Right lobe of liver (tissue), 6 donors: ENCODE measurements around the gene MYO1H. TPM values are rescaled to one million over a fixed set of nuclear protein-coding genes. Genes with fewer than 3 reads are reported as not detected.

Experiments
- ATAC-seq, 4 donors: fragments of 200-7000 bp; cut with Tn5 transposase; one replicate each; pipeline ENCODE4 v1.9.1; 2020; ENCODE audit warnings: mild to moderate bottlenecking in 4 of 4, moderate library complexity in 4 of 4
- DNase-seq, 3 donors: peaks; one replicate each; pipeline ENCODE4 v3.0.0-alpha.2; 2020
- H3K27ac ChIP-seq, 3 donors: fragments of 200-600 bp; one replicate each; pipeline ENCODE4 v1.8.0; 2022
- H3K27me3 ChIP-seq, 2 donors: fragments of 200-600 bp; one replicate each; pipeline ENCODE4 v1.8.0; 2022
- H3K36me3 ChIP-seq, 4 donors: fragments of 200-600 bp; sonication (generic) in 1 of 4; one replicate each; pipeline versions ENCODE4 v1.5.1 to v1.8.0; 2017 to 2022; ENCODE audit warnings: control low read depth in 1 of 4
- H3K4me1 ChIP-seq, 4 donors: fragments of 200-600 bp; sonication (generic) in 1 of 4; one replicate each; pipeline versions ENCODE4 v1.5.1 to v1.8.0; 2017 to 2022; ENCODE audit warnings: control low read depth in 1 of 4
- H3K4me3 ChIP-seq, 3 donors: fragments of 200-600 bp; one replicate each; pipeline ENCODE4 v1.8.0; 2022
- H3K9me3 ChIP-seq, 4 donors: fragments of 200-600 bp; sonication (generic) in 1 of 4; one replicate each; pipeline versions ENCODE4 v1.5.1 to v1.8.0; 2017 to 2022; ENCODE audit warnings: control low read depth in 1 of 4
- POLR2A ChIP-seq: fragments of 450-650 bp; IDR thresholded peaks from one replicate; pipeline ENCODE4 v1.6.1; 2017; ENCODE audit warnings: antibody characterized with exemption, mild to moderate bottlenecking
- WGBS: methylation state at CpG from one replicate; pipeline ENCODE4 v1.1.6; 2018; ENCODE audit warnings: low coverage, low lambda C conversion rate; ENCODE audit not compliant: insufficient coverage; ENCODE audit errors: missing lambda C conversion rate; 5-methylcytosine and 5-hydroxymethylcytosine counted together
- intact Hi-C, 2 donors: fragments of 100-400 bp; cut with DNase I; formaldehyde crosslinking; loops; one replicate each; pipeline versions ENCODE4 v1.11.2 to v1.14.1; 2022
- total RNA-seq, 6 experiments: library from RNA; depleted of rRNA in 2 of 6; stranded (reverse); fragments of >200 nt in 2 of 6; fragmentation: NEBNext Ultra II Directional in 3 of 6; extraction: Animal tissue kit (Norgen Biotek cat#: 25700) in 3 of 6; gene quantifications; one replicate each; pipeline versions ENCODE4 v1.1.0 to v1.2.4, GENCODE V29; 2016 to 2023
- TF ChIP-seq, protein P1 (sequence below), 4 donors: fragments of 200-600 bp in 3 of 4; fragments of 450-650 bp in 1 of 4; IDR thresholded peaks; one replicate each; pipeline versions ENCODE4 v1.5.1 to v1.8.0; 2016 to 2022; ENCODE audit warnings: antibody characterized with exemption in 4 of 4, mild to moderate bottlenecking in 2 of 4
- donor health status: DM: no; HTN: yes; CAD: no.
- donor health status: DM: no; HTN: no; CAD: no.
- donor health status: DM: no; HTN: no; CAD: no.
- donor health status: DM: no; HTN: yes; CAD: no.
- donor health status: DM: no; HTN: yes; CAD: no.

The MYO1H gene
- total RNA-seq, 6 experiments from 2014 or later = not detected

DNA sequence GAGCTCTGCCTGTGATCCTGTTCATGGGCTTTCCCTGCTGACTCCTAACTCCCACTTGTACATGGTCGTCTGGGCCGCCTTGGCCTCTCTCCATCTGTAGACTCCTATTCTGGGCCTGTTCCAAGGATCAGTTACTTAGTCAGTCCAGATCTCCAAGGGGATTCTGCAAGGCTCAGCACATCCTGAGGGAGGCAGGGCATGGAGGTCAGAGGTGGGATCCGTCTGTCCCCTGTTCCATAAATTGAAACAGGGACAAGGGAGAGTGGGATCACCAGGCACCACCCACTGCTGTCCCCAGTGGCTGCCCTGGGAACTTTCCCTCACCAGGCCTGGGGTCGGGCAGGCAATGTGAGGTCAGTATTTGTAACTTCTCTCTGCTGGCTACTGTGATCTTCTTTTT is 85.9 kb downstream of the MYO1H start:
- Histone ChIP-seq H3K9me3 (no peaks in the 10 kb centered on the region), H3K4me1 (no peaks in the 10 kb centered on the region), H3K27ac (no peak overlapping the region), H3K27me3 (no peaks in the 10 kb centered on the region), H3K4me3 (no peak overlapping the region), H3K36me3 (no peaks in the 10 kb centered on the region)
- TF ChIP-seq, protein P1, sequence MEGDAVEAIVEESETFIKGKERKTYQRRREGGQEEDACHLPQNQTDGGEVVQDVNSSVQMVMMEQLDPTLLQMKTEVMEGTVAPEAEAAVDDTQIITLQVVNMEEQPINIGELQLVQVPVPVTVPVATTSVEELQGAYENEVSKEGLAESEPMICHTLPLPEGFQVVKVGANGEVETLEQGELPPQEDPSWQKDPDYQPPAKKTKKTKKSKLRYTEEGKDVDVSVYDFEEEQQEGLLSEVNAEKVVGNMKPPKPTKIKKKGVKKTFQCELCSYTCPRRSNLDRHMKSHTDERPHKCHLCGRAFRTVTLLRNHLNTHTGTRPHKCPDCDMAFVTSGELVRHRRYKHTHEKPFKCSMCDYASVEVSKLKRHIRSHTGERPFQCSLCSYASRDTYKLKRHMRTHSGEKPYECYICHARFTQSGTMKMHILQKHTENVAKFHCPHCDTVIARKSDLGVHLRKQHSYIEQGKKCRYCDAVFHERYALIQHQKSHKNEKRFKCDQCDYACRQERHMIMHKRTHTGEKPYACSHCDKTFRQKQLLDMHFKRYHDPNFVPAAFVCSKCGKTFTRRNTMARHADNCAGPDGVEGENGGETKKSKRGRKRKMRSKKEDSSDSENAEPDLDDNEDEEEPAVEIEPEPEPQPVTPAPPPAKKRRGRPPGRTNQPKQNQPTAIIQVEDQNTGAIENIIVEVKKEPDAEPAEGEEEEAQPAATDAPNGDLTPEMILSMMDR (IDR thresholded peaks at IDR 0.05) = peak in 2 of 4 donors; percentile 15 to 30
- no peak for TF ChIP-seq POLR2A
- ATAC-seq = peak; percentile 21 to 40 (median 29)
- intact Hi-C loops = loop anchor here in 1 of 2 donors (10.0 kb wide), 1 partner anchor 341 kb away; no protein-coding TSS in a partner anchor
- 40% methylated on average over 1 of the region's 4 CpGs for WGBS
- DNase-seq = no peak

DNA sequence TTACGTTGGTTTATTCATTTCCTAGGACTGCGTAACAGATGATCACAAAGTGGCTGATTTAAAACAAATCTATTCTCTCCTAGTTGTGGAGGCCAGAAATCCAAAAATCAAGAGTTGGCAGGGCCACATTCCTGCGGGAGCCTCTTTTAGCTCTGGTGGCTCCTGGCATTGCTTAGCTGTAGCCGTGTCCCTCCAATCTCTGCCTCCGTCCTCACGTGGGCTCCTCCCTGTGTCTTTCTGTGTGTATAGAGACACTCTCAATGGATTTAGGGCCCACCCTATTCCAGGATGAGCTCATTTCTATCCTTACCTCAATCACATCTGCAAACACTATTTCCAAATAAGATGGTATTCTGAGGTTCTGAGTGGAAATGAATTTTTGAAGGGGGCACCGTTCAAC is 86.9 kb downstream of the MYO1H start:
- no peak overlapping the region for H3K27ac ChIP-seq
- TF ChIP-seq, protein P1 (IDR thresholded peaks at IDR 0.05) = no peak
- TF ChIP-seq POLR2A = no peak
- no peaks in the 10 kb centered on the region for H3K9me3 ChIP-seq
- no peak for ATAC-seq
- no peak overlapping the region for H3K4me3 ChIP-seq
- no peaks in the 10 kb centered on the region for H3K27me3 ChIP-seq
- H3K36me3 ChIP-seq = no peaks in the 10 kb centered on the region
- no peaks in the 10 kb centered on the region for H3K4me1 ChIP-seq
- 82% methylated on average over 6 of the region's 7 CpGs for WGBS
- intact Hi-C loops = loop anchor here in 1 of 2 donors (10.0 kb wide), 1 partner anchor 340 kb away; no protein-coding TSS in a partner anchor
- DNase-seq = no peak

DNA sequence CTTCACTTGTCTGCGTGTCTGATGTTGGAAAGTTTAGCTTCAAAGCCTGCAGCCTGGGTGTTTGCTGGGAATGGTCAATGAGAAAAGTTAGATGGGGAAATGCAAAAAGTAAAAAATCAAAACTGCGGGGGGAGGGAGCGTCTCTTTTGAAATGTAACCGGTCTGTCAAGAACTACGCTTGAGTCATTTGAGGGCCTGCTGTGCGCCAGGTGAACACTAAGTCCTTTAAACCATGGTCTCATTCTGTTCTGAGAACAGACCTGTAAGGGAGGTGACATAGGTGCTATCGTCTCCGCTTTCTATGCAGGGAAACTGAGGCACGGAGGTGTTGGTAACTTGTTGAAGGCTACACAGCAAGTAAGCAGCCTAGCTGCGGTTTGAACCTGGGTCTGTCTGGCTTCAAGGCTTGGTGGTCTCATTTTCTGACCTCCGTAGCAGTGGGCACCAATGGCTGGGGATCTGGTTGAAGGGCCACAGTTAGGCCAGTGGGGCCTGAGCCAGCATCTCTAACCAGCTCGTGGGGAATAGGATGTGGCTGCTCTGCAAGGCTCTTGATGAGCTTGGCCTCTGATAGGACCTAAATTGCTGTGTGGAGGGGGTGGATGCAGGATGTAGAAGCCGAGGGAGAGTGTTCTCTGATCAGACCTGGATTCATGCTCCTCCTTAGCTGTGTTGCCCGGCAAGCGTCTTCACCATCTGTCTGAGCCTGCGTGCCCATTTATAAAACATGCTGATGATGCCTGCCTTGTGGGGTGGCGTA is 87.9 kb downstream of the MYO1H start:
- Histone ChIP-seq H3K4me3 (no peak overlapping the region), H3K9me3 (no peaks in the 10 kb centered on the region), H3K27me3 (no peaks in the 10 kb centered on the region), H3K4me1 (no peaks in the 10 kb centered on the region), H3K27ac (no peak overlapping the region), H3K36me3 (no peaks in the 10 kb centered on the region)
- WGBS = 78% methylated on average over 9 of the region's 17 CpGs
- no peak for TF ChIP-seq POLR2A
- TF ChIP-seq, protein P1 (IDR thresholded peaks at IDR 0.05) = no peak
- ATAC-seq (no peak), DNase-seq (no peak)
- intact Hi-C loops = loop anchor here in 1 of 2 donors (10.0 kb wide), 1 partner anchor 339 kb away; no protein-coding TSS in a partner anchor

DNA sequence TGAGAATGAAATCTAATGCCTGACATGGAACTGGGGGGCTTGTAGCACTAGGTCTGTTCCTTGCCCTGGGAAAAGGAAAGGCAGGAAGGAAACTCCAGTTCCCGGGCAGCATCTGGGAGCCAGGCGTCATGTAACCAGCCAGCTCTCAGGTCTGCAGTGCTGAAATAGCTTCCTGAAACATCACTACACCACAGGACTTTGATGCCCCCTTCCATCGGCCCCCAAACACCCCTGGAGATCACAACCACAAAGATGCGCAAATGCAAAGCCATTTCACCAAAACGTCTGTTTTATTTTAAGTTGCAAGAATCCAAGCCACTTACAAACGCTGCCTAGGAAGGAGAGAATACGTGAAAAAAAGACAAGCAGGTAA is 88.5 kb downstream of the MYO1H start:
- intact Hi-C loops = loop anchor here in 1 of 2 donors (10.0 kb wide), 1 partner anchor 339 kb away; no protein-coding TSS in a partner anchor

More for the DNA sequence above, 88.5 kb downstream of the MYO1H start:
- DNase-seq (no peak), ATAC-seq (no peak)
- Histone ChIP-seq H3K27ac (no peak overlapping the region), H3K9me3 (no peaks in the 10 kb centered on the region), H3K4me3 (no peak overlapping the region), H3K4me1 (no peaks in the 10 kb centered on the region), H3K27me3 (no peaks in the 10 kb centered on the region), H3K36me3 (no peaks in the 10 kb centered on the region)
- 67% methylated on average over 5 of the region's 7 CpGs for WGBS
- TF ChIP-seq, protein P1 (IDR thresholded peaks at IDR 0.05) = no peak
- no peak for TF ChIP-seq POLR2A
